H9 (cell line): ENCODE results near the gene TEX22. TPM values are rescaled to one million over a fixed set of nuclear protein-coding genes. Genes with fewer than 3 reads are reported as not detected.

Experiments used
- DNase-seq: peaks from one replicate; pipeline ENCODE4 v3.0.0-alpha.2; 2017
- H2AFZ ChIP-seq: one replicate; pipeline ENCODE4 v1.6.1; 2013; ENCODE audit warnings: mild to moderate bottlenecking, low read length, control low read depth, moderate library complexity
- H2AK5ac ChIP-seq: 2 replicates; pipeline ENCODE4 v1.6.1; 2013; ENCODE audit warnings: low read length, control low read depth, mixed read lengths; ENCODE audit not compliant: insufficient read length
- H2BK120ac ChIP-seq: one replicate; pipeline ENCODE4 v1.6.1; 2013; ENCODE audit warnings: low read depth, mild to moderate bottlenecking, low read length, control low read depth, inconsistent platforms; ENCODE audit not compliant: poor library complexity, severe bottlenecking
- H2BK12ac ChIP-seq: 2 replicates; pipeline ENCODE4 v1.6.1; 2013; ENCODE audit warnings: low read length, control low read depth, mixed read lengths, low read depth; ENCODE audit not compliant: insufficient read length
- H2BK15ac ChIP-seq: 2 replicates; pipeline ENCODE4 v1.6.1; 2013; ENCODE audit warnings: low read depth, low read length, control low read depth
- H2BK20ac ChIP-seq: one replicate; pipeline ENCODE4 v1.6.1; 2013; ENCODE audit warnings: low read depth, mild to moderate bottlenecking, low read length, control low read depth, inconsistent platforms; ENCODE audit not compliant: poor library complexity, severe bottlenecking
- H2BK5ac ChIP-seq: 2 replicates; pipeline ENCODE4 v1.6.1; 2013; ENCODE audit warnings: low read length, control low read depth, mixed read lengths; ENCODE audit not compliant: insufficient read length
- H3K14ac ChIP-seq: 2 replicates; pipeline ENCODE4 v1.6.1; 2013; ENCODE audit warnings: low read length, control low read depth; ENCODE audit not compliant: insufficient read depth
- H3K18ac ChIP-seq: 2 replicates; pipeline ENCODE4 v1.6.1; 2013; ENCODE audit warnings: low read depth, mild to moderate bottlenecking, mixed read lengths, low read length, control low read depth; ENCODE audit not compliant: insufficient read length
- H3K23ac ChIP-seq: 2 replicates; pipeline ENCODE4 v1.6.1; 2013; ENCODE audit warnings: low read length, control low read depth, mixed read lengths, low read depth; ENCODE audit not compliant: insufficient read length
- H3K23me2 ChIP-seq: 2 replicates; pipeline ENCODE4 v1.6.1; 2013; ENCODE audit warnings: low read depth, mild to moderate bottlenecking, mixed read lengths, low read length, control low read depth; ENCODE audit not compliant: insufficient read length, poor library complexity, severe bottlenecking
- H3K27ac ChIP-seq: 2 replicates; pipeline ENCODE4 v1.5.1; 2013; ENCODE audit warnings: low read length, control low read depth, mixed read lengths, low read depth; ENCODE audit not compliant: insufficient read length
- H3K27me3 ChIP-seq: 2 replicates; pipeline ENCODE4 v1.6.1; 2013; ENCODE audit warnings: low read length, control low read depth, inconsistent platforms; ENCODE audit not compliant: insufficient read depth
- H3K4ac ChIP-seq: 2 replicates; pipeline ENCODE4 v1.6.1; 2013; ENCODE audit warnings: low read depth, mild to moderate bottlenecking, control low read depth, inconsistent platforms, low read length, moderate library complexity
- H3K4me1 ChIP-seq: 2 replicates; pipeline ENCODE4 v1.6.1; 2013; ENCODE audit warnings: low read length, control low read depth, inconsistent platforms; ENCODE audit not compliant: insufficient read depth
- H3K4me2 ChIP-seq: 2 replicates; pipeline ENCODE4 v1.6.1; 2013; ENCODE audit warnings: low read length, control low read depth, mixed read lengths; ENCODE audit not compliant: insufficient read length, insufficient read depth
- H3K56ac ChIP-seq: 2 replicates; pipeline ENCODE4 v1.6.1; 2013; ENCODE audit warnings: low read depth, mild to moderate bottlenecking, mixed read lengths, low read length, control low read depth; ENCODE audit not compliant: insufficient read length
- H3K79me1 ChIP-seq: 2 replicates; pipeline ENCODE4 v1.6.1; 2013; ENCODE audit warnings: low read depth, mild to moderate bottlenecking, moderate library complexity, low read length, control low read depth, inconsistent platforms; ENCODE audit not compliant: insufficient read depth, poor library complexity, severe bottlenecking
- H3K79me2 ChIP-seq: 2 replicates; pipeline ENCODE4 v1.6.1; 2013; ENCODE audit warnings: low read length, control low read depth, inconsistent platforms; ENCODE audit not compliant: insufficient read depth
- H3K9ac ChIP-seq: 2 replicates; pipeline ENCODE4 v1.6.1; 2013; ENCODE audit warnings: low read length, control low read depth, mixed read lengths; ENCODE audit not compliant: insufficient read length; ENCODE audit errors: extremely low read depth
- H3K9me3 ChIP-seq: one replicate; pipeline ENCODE4 v1.6.1; 2013; ENCODE audit warnings: low read depth, low read length, inconsistent platforms; ENCODE audit not compliant: control insufficient read depth
- H3T11ph ChIP-seq: one replicate; pipeline ENCODE4 v1.6.1; 2013; ENCODE audit warnings: mild to moderate bottlenecking, low read length, control low read depth, inconsistent platforms
- H4K20me1 ChIP-seq: one replicate; pipeline ENCODE4 v1.6.1; 2013; ENCODE audit not compliant: control insufficient read depth, insufficient read length, insufficient read depth
- H4K5ac ChIP-seq: 2 replicates; pipeline ENCODE4 v1.6.1; 2013; ENCODE audit warnings: low read depth, mild to moderate bottlenecking, mixed read lengths, low read length, control low read depth; ENCODE audit not compliant: insufficient read length
- H4K8ac ChIP-seq: replicated peaks from 2 replicates; pipeline ENCODE4 v1.6.1; 2013; ENCODE audit warnings: low read length, control low read depth, mixed read lengths, low read depth; ENCODE audit not compliant: insufficient read length
- H4K91ac ChIP-seq: 2 replicates; pipeline ENCODE4 v1.6.1; 2013; ENCODE audit warnings: low read depth, mild to moderate bottlenecking, moderate library complexity, mixed read lengths, low read length, control low read depth; ENCODE audit not compliant: insufficient read length
- H3K27ac Mint-ChIP-seq, 3 experiments: 2 replicates in 2 of 3; 3 replicates in 1 of 3; pipeline ENCODE4 v1.8.0; 2020 to 2021; ENCODE audit warnings: mixed read lengths in 3 of 3, mild to moderate bottlenecking in 1 of 3, moderate library complexity in 1 of 3
- H3K27me3 Mint-ChIP-seq: 2 replicates; pipeline ENCODE4 v1.8.0; 2021; ENCODE audit warnings: low read depth, mild to moderate bottlenecking, moderate library complexity, mixed read lengths
- H3K36me3 Mint-ChIP-seq, 3 experiments: 2 replicates in 2 of 3; 3 replicates in 1 of 3; pipeline ENCODE4 v1.8.0; 2020 to 2021; ENCODE audit warnings: low read depth in 3 of 3, mixed read lengths in 3 of 3; ENCODE audit not compliant: insufficient read depth in 1 of 3
- H3K4me1 Mint-ChIP-seq, 2 experiments: 2 replicates each; pipeline ENCODE4 v1.8.0; 2020; ENCODE audit warnings: mixed read lengths in 2 of 2
- H3K4me3 Mint-ChIP-seq, 2 experiments: 2 replicates in 1 of 2; 3 replicates in 1 of 2; pipeline ENCODE4 v1.8.0; 2020 to 2021; ENCODE audit warnings: mild to moderate bottlenecking in 2 of 2, mixed read lengths in 2 of 2, moderate library complexity in 1 of 2
- H3K9me3 Mint-ChIP-seq, 2 experiments: 2 replicates in 1 of 2; 3 replicates in 1 of 2; pipeline ENCODE4 v1.8.0; 2020; ENCODE audit warnings: mild to moderate bottlenecking in 2 of 2, mixed read lengths in 2 of 2, moderate library complexity in 1 of 2
- CTCF ChIP-seq: fragments of 200-600 bp; sonication (generic); conservative IDR thresholded peaks from 3 replicates; pipeline ENCODE4 v1.8.0; 2021; ENCODE audit warnings: antibody characterized with exemption, mild to moderate bottlenecking
- WGBS: extraction: QIAGEN DNeasy Blood & Tissue Kit; methylation state at CpG from one replicate; pipeline ENCODE4 v1.1.7; 2013; ENCODE audit warnings: missing lambda C conversion rate, low lambda C conversion rate, mixed read lengths; ENCODE audit not compliant: insufficient read length; ENCODE audit errors: extremely low coverage; 5-methylcytosine and 5-hydroxymethylcytosine counted together
- total RNA-seq: library from RNA; stranded (reverse); gene quantifications from 2 replicates; pipeline ENCODE4 v1.2.1, GENCODE V29; 2021

The TEX22 gene
- total RNA-seq, 1 experiment from 2014 or later: 0.83 TPM

- Histone ChIP-seq H2BK12ac (no peak overlapping the region), H3K23me2 (no peaks in the 10 kb centered on the region), H3K4me1 (no peaks in the 10 kb centered on the region), H2BK15ac (no peak overlapping the region), H3K9ac (no peak overlapping the region), H3K79me1 (no peaks in the 10 kb centered on the region), H3K23ac (no peak overlapping the region), H3K56ac (no peak overlapping the region), H4K8ac (no peak overlapping the region), H2BK20ac (no peak overlapping the region), H3K27ac (no peak overlapping the region), H4K91ac (no peak overlapping the region), H2AFZ (no peak overlapping the region), H3K18ac (no peak overlapping the region), H2BK5ac (no peak overlapping the region), H2AK5ac (no peak overlapping the region), H3K14ac (no peak overlapping the region), H3T11ph (no peak overlapping the region), H4K20me1 (no peaks in the 10 kb centered on the region), H3K79me2 (no peaks in the 10 kb centered on the region), H3K4me2 (no peak overlapping the region), H4K5ac (no peak overlapping the region), H3K9me3 (peaks cover 16% of the 10 kb centered on the region), H2BK120ac (no peak overlapping the region), H3K4ac (no peak overlapping the region), H3K27me3 (no peaks in the 10 kb centered on the region)
- H3K4me1 Mint-ChIP-seq: 0 out of 4 replicates have a peak, but pooled peaks cover 0 to 3% of the 10 kb centered on the region in 2 experiments
- H3K27me3 Mint-ChIP-seq: peaks cover 71% of the 10 kb centered on the region
- H3K36me3 Mint-ChIP-seq: peaks cover 38 to 50% (median 50%) of the 10 kb centered on the region in 3 experiments
- no peak for DNase-seq
- no peak overlapping the region for H3K4me3 Mint-ChIP-seq
- peaks cover 54 to 68% of the 10 kb centered on the region in 2 experiments for H3K9me3 Mint-ChIP-seq
- H3K27ac Mint-ChIP-seq: no peak overlapping the region
- WGBS: no CpG with 5 or more reads among the region's 9 CpGs
- TF ChIP-seq CTCF: no peak
Measured at GRCh38 chr14:105400016-105400415, 1.7 kb downstream of the TEX22 start.
